SU-DHL-6 (cell line): ENCODE measurements around the gene ANKS1B.

Experiments
- H2AFZ ChIP-seq: fragments of 200-600 bp; sonication (generic); 2 replicates; pipeline ENCODE4 v1.6.1; 2014; ENCODE audit warnings: low read depth, mild to moderate bottlenecking, moderate library complexity, mixed read lengths, antibody characterized with exemption, low read length; ENCODE audit not compliant: severe bottlenecking
- H3F3A ChIP-seq: fragments of 200-600 bp; shearing (Covaris generic); 2 replicates; pipeline ENCODE4 v1.6.0; 2016; ENCODE audit warnings: antibody characterized with exemption, mild to moderate bottlenecking; ENCODE audit not compliant: insufficient read depth
- H3K27ac ChIP-seq: fragments of 200-600 bp; sonication (generic); 2 replicates; pipeline ENCODE4 v1.5.1; 2016; ENCODE audit warnings: low read depth, mild to moderate bottlenecking, low read length, moderate library complexity, mixed read lengths
- H3K27me3 ChIP-seq: fragments of 200-600 bp; sonication (generic), shearing (Covaris generic); 2 replicates; pipeline ENCODE4 v1.6.0; 2014; ENCODE audit warnings: mild to moderate bottlenecking, low read length
- H3K36me3 ChIP-seq: fragments of 200-600 bp; sonication (generic); 2 replicates; pipeline ENCODE4 v1.6.1; 2014; ENCODE audit warnings: mild to moderate bottlenecking, low read length, mixed read lengths
- H3K4me2 ChIP-seq: fragments of 300-600, 200-600 bp; shearing (Covaris generic), sonication (generic); 2 replicates; pipeline ENCODE4 v1.6.0; 2014; ENCODE audit warnings: low read length, low read depth, mild to moderate bottlenecking; ENCODE audit not compliant: poor library complexity, severe bottlenecking
- H3K4me3 ChIP-seq: fragments of 200-600 bp; sonication (generic); 2 replicates; pipeline ENCODE4 v1.5.1; 2014; ENCODE audit warnings: antibody characterized with exemption, low read length, mild to moderate bottlenecking, mixed read lengths; ENCODE audit not compliant: insufficient read depth, poor library complexity, severe bottlenecking
- H3K79me2 ChIP-seq: fragments of 200-600 bp; sonication (generic); 2 replicates; pipeline ENCODE4 v1.6.1; 2014; ENCODE audit warnings: mild to moderate bottlenecking, low read length, moderate library complexity; ENCODE audit not compliant: insufficient read depth
- H3K9ac ChIP-seq: fragments of 200-600 bp; sonication (generic); 2 replicates; pipeline ENCODE4 v1.7.0; 2014; ENCODE audit warnings: mild to moderate bottlenecking, low read length
- H3K9me2 ChIP-seq: fragments of 200-600 bp; sonication (generic); replicated peaks from 2 replicates; pipeline ENCODE4 v1.6.1; 2014; ENCODE audit warnings: low read length; ENCODE audit not compliant: insufficient read depth
- H3K9me3 ChIP-seq: fragments of 200-600 bp; sonication (generic); 2 replicates; pipeline ENCODE4 v1.6.1; 2014; ENCODE audit warnings: low read length, mixed read lengths; ENCODE audit not compliant: insufficient read depth
- H4K20me1 ChIP-seq: fragments of 200-600 bp; sonication (generic); 2 replicates; pipeline ENCODE4 v1.6.1; 2014; ENCODE audit warnings: low read depth, mild to moderate bottlenecking, antibody characterized with exemption, low read length, moderate library complexity, mixed read lengths
- EZH2phosphoT487 ChIP-seq: fragments of 200-600 bp; sonication (generic), shearing (Covaris generic); conservative IDR thresholded peaks from 2 replicates; pipeline ENCODE4 v1.6.1; 2018; ENCODE audit warnings: mild to moderate bottlenecking, antibody characterized with exemption, low read length, moderate library complexity, mixed read lengths
- TF ChIP-seq, protein P1 (sequence below): fragments of 200-600 bp; sonication (generic); IDR thresholded peaks from one replicate; pipeline ENCODE4 v1.5.1; 2017; ENCODE audit warnings: antibody characterized with exemption, mild to moderate bottlenecking, low read length, moderate library complexity; ENCODE audit not compliant: insufficient read depth, poor library complexity, severe bottlenecking

The ANKS1B gene

DNA sequence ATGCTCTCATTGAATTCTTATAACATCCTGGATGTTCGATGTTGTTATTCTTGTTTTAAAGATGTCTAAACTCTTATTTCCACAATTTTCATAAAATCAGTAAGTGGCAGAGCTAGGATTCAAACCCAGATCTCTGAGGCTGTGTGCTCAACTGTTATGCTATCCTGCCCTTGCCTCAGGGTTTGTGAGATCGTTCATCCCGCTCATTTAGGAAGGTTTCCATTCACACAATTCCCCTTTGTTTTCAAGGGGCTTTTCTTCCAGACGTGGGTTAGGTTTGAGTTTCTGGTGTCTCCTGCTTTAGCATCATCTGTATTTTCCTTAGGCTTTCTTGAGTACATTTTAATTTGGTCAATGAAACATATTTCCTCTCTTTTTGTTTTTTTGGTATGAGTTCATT, 1270.3 kb downstream of the ANKS1B start:
- H3K9me2 ChIP-seq = no peaks in the 10 kb centered on the region
- peaks cover 3% of the 10 kb centered on the region for H3K36me3 ChIP-seq
- no peak overlapping the region for H3K9ac ChIP-seq
- no peaks in the 10 kb centered on the region for H4K20me1 ChIP-seq
- TF ChIP-seq, protein P1, sequence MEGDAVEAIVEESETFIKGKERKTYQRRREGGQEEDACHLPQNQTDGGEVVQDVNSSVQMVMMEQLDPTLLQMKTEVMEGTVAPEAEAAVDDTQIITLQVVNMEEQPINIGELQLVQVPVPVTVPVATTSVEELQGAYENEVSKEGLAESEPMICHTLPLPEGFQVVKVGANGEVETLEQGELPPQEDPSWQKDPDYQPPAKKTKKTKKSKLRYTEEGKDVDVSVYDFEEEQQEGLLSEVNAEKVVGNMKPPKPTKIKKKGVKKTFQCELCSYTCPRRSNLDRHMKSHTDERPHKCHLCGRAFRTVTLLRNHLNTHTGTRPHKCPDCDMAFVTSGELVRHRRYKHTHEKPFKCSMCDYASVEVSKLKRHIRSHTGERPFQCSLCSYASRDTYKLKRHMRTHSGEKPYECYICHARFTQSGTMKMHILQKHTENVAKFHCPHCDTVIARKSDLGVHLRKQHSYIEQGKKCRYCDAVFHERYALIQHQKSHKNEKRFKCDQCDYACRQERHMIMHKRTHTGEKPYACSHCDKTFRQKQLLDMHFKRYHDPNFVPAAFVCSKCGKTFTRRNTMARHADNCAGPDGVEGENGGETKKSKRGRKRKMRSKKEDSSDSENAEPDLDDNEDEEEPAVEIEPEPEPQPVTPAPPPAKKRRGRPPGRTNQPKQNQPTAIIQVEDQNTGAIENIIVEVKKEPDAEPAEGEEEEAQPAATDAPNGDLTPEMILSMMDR = no peak
- no peak for TF ChIP-seq EZH2phosphoT487
- H3K4me2 ChIP-seq = no peak overlapping the region
- no peak overlapping the region for H2AFZ ChIP-seq
- no peak overlapping the region for H3K27ac ChIP-seq
- H3K4me3 ChIP-seq = no peak overlapping the region
- H3F3A ChIP-seq = no peaks in the 10 kb centered on the region
- no peaks in the 10 kb centered on the region for H3K9me3 ChIP-seq
- H3K27me3 ChIP-seq = no peaks in the 10 kb centered on the region
- H3K79me2 ChIP-seq = no peaks in the 10 kb centered on the region

GRCh38 chr12:98709022-98709421, 1275.7 kb downstream of the ANKS1B start:
- H3K4me2 ChIP-seq = no peak overlapping the region
- H2AFZ ChIP-seq = no peak overlapping the region
- H3K79me2 ChIP-seq = no peaks in the 10 kb centered on the region
- no peaks in the 10 kb centered on the region for H3F3A ChIP-seq
- no peak overlapping the region for H3K27ac ChIP-seq
- no peak overlapping the region for H3K9ac ChIP-seq
- H3K36me3 ChIP-seq = peaks cover 4% of the 10 kb centered on the region; the same call in 1 of the 2 replicates
- H3K4me3 ChIP-seq = no peak overlapping the region
- H3K9me2 ChIP-seq = no peaks in the 10 kb centered on the region
- TF ChIP-seq EZH2phosphoT487 = no peak
- TF ChIP-seq, protein P1 = no peak
- H3K9me3 ChIP-seq = no peaks in the 10 kb centered on the region
- H3K27me3 ChIP-seq = no peaks in the 10 kb centered on the region
- no peaks in the 10 kb centered on the region for H4K20me1 ChIP-seq

DNA sequence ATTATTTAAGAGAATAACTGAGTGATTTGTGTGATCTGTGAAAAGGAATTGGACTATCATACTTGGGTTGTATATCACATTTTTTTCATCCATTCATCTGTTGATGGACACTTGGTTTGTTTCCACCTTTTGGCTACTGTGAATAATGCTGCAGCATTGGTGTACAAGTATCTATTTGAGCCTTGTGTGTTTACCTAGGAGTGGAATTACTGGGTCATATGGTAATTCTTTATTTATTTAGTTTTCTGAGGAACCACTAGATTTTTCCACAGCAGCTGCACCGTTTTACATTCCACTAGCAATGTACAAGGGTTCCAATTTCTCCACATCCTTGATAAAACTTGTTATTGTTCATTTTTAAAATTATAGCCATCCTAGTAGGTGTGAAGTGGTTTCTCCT, 1283.6 kb downstream of the ANKS1B start:
- H3K79me2 ChIP-seq = no peaks in the 10 kb centered on the region
- no peak overlapping the region for H3K4me2 ChIP-seq
- H3K9ac ChIP-seq = no peak overlapping the region
- no peak overlapping the region for H3K4me3 ChIP-seq
- H3K27me3 ChIP-seq = no peaks in the 10 kb centered on the region
- H4K20me1 ChIP-seq = no peaks in the 10 kb centered on the region
- H3K9me2 ChIP-seq = no peaks in the 10 kb centered on the region
- no peak overlapping the region for H2AFZ ChIP-seq
- no peak overlapping the region for H3K27ac ChIP-seq
- TF ChIP-seq, protein P1 = no peak
- TF ChIP-seq EZH2phosphoT487 = no peak
- H3F3A ChIP-seq = no peaks in the 10 kb centered on the region
- peaks cover 14% of the 10 kb centered on the region; the same call in 1 of the 2 replicates for H3K36me3 ChIP-seq
- no peaks in the 10 kb centered on the region for H3K9me3 ChIP-seq

- Histone ChIP-seq H2AFZ (no peak overlapping the region), H3K36me3 (peaks cover 15% of the 10 kb centered on the region; the same call in 1 of the 2 replicates), H3K9ac (no peak overlapping the region), H3K4me2 (no peak overlapping the region), H3K9me2 (no peaks in the 10 kb centered on the region), H3K9me3 (no peaks in the 10 kb centered on the region), H3F3A (no peaks in the 10 kb centered on the region), H4K20me1 (no peaks in the 10 kb centered on the region), H3K79me2 (no peaks in the 10 kb centered on the region), H3K27ac (no peak overlapping the region), H3K27me3 (no peaks in the 10 kb centered on the region), H3K4me3 (no peak overlapping the region)
- TF ChIP-seq, protein P1 = no peak
- TF ChIP-seq EZH2phosphoT487 = no peak
Measured at GRCh38 chr12:98699586-98699985, 1285.2 kb downstream of the ANKS1B start.
